SK-N-SH treated with all-trans-retinoic acid at 6 μM for 48 hours (cell line): ENCODE results near the gene RIPOR3.

ENCODE experiments used
- ATAC-seq: fragments of 200-7000 bp; cut with Tn5 transposase; 3 replicates; pipeline ENCODE4 v1.9.1; 2020; ENCODE audit warnings: mild to moderate bottlenecking, moderate library complexity
- BACH2 ChIP-seq: fragments of 250-450 bp; sonication (Bioruptor Pico); IDR thresholded peaks from 2 replicates; pipeline ENCODE4 v1.9.0; 2021; ENCODE audit warnings: mild to moderate bottlenecking, borderline replicate concordance
- CREB5 ChIP-seq: fragments of 250-450 bp; sonication (Bioruptor Pico); IDR thresholded peaks from 2 replicates; pipeline ENCODE4 v1.5.1; 2020; ENCODE audit warnings: low read depth, mild to moderate bottlenecking, moderate library complexity
- CSDC2 ChIP-seq: fragments of 250-450 bp; sonication (Bioruptor Pico); IDR thresholded peaks from 2 replicates; pipeline ENCODE4 v1.5.0; 2020; ENCODE audit warnings: mild to moderate bottlenecking, moderate library complexity
- CSRNP3 ChIP-seq: fragments of 250-450 bp; sonication (Bioruptor Pico); IDR thresholded peaks from 2 replicates; pipeline ENCODE4 v1.5.1; 2021; ENCODE audit warnings: mild to moderate bottlenecking, moderate library complexity
- ESRRG ChIP-seq: fragments of 250-450 bp; sonication (Bioruptor Pico); IDR thresholded peaks from 2 replicates; pipeline ENCODE4 v1.6.1; 2021; ENCODE audit warnings: mild to moderate bottlenecking
- GLIS3 ChIP-seq: fragments of 250-450 bp; sonication (Bioruptor Pico); IDR thresholded peaks from 2 replicates; pipeline ENCODE4 v1.5.0; 2020; ENCODE audit warnings: mild to moderate bottlenecking, moderate library complexity
- ISL1 ChIP-seq: fragments of 250-450 bp; sonication (Bioruptor Pico); IDR thresholded peaks from 2 replicates; pipeline ENCODE4 v2.1.2; 2022; ENCODE audit warnings: mild to moderate bottlenecking, moderate library complexity
- OSR1 ChIP-seq: fragments of 250-450 bp; sonication (Bioruptor Pico); IDR thresholded peaks from 2 replicates; pipeline ENCODE4 v1.8.0; 2022; ENCODE audit warnings: moderate library complexity, mild to moderate bottlenecking, inconsistent platforms
- PATZ1 ChIP-seq: fragments of 250-450 bp; sonication (Bioruptor Pico); IDR thresholded peaks from 2 replicates; pipeline ENCODE4 v1.8.0; 2020; ENCODE audit warnings: mild to moderate bottlenecking, moderate library complexity, borderline replicate concordance
- POU6F1 ChIP-seq: fragments of 250-450 bp; sonication (Bioruptor Pico); IDR thresholded peaks from 2 replicates; pipeline ENCODE4 v1.8.0; 2021; ENCODE audit warnings: low read depth, mild to moderate bottlenecking, moderate library complexity, borderline replicate concordance
- PPARA ChIP-seq: fragments of 250-450 bp; sonication (Bioruptor Pico); IDR thresholded peaks from 2 replicates; pipeline ENCODE4 v1.5.0; 2020; ENCODE audit warnings: mild to moderate bottlenecking, borderline replicate concordance
- RARB ChIP-seq: fragments of 250-450 bp; sonication (Bioruptor Pico); IDR thresholded peaks from 2 replicates; pipeline ENCODE4 v1.8.0; 2021; ENCODE audit warnings: mild to moderate bottlenecking, moderate library complexity
- SNAI2 ChIP-seq: fragments of 250-450 bp; sonication (Bioruptor Pico); IDR thresholded peaks from 2 replicates; pipeline ENCODE4 v1.5.0; 2020; ENCODE audit warnings: mild to moderate bottlenecking, moderate library complexity
- TCF4 ChIP-seq: fragments of 250-450 bp; sonication (Bioruptor Pico); IDR thresholded peaks from 2 replicates; pipeline ENCODE4 v1.8.0; 2021; ENCODE audit warnings: mild to moderate bottlenecking, moderate library complexity, borderline replicate concordance
- TOX ChIP-seq: fragments of 250-450 bp; sonication (Bioruptor Pico); IDR thresholded peaks from 2 replicates; pipeline ENCODE4 v1.8.0; 2021; ENCODE audit warnings: mild to moderate bottlenecking, moderate library complexity, borderline replicate concordance
- TSHZ2 ChIP-seq: fragments of 250-450 bp; sonication (Bioruptor Pico); IDR thresholded peaks from 2 replicates; pipeline ENCODE4 v1.5.0; 2020; ENCODE audit warnings: mild to moderate bottlenecking, moderate library complexity
- ZC3H10 ChIP-seq: fragments of 250-450 bp; sonication (Bioruptor Pico); IDR thresholded peaks from 2 replicates; pipeline ENCODE4 v1.5.1; 2021; ENCODE audit warnings: mild to moderate bottlenecking, moderate library complexity
- ZFP3 ChIP-seq: fragments of 250-450 bp; sonication (Bioruptor Pico); IDR thresholded peaks from 2 replicates; pipeline ENCODE4 v1.5.0; 2020; ENCODE audit warnings: mild to moderate bottlenecking, moderate library complexity
- ZFP30 ChIP-seq: fragments of 450-650 bp; formaldehyde crosslinking; IDR thresholded peaks from 2 replicates; pipeline ENCODE4 v1.5.0; 2022; ENCODE audit warnings: mild to moderate bottlenecking, moderate library complexity
- ZNF565 ChIP-seq: fragments of 450-650 bp; formaldehyde crosslinking; conservative IDR thresholded peaks from 2 replicates; pipeline ENCODE4 v1.5.0; 2020; ENCODE audit warnings: low read depth, mild to moderate bottlenecking, moderate library complexity
- ZNF70 ChIP-seq: fragments of 450-650 bp; formaldehyde crosslinking; IDR thresholded peaks from 2 replicates; pipeline ENCODE4 v1.5.0; 2020; ENCODE audit warnings: mild to moderate bottlenecking, moderate library complexity
- ZNF8 ChIP-seq: fragments of 450-650 bp; formaldehyde crosslinking; IDR thresholded peaks from 2 replicates; pipeline ENCODE4 v1.5.0; 2020; ENCODE audit warnings: mild to moderate bottlenecking, moderate library complexity

Gene RIPOR3

GRCh38 chr20:50711113-50711825 is 19.9 kb upstream of the RIPOR3 start:
- no peak for TF ChIP-seq SNAI2 (CRISPR knock-in tag)
- TF ChIP-seq OSR1 (CRISPR knock-in tag): no peak
- TF ChIP-seq ZNF70 (CRISPR knock-in tag): no peak
- no peak for TF ChIP-seq ZC3H10 (CRISPR knock-in tag)
- TF ChIP-seq ESRRG (CRISPR knock-in tag): no peak
- no peak for TF ChIP-seq ISL1 (CRISPR knock-in tag)
- no peak for TF ChIP-seq POU6F1 (CRISPR knock-in tag)
- no peak for TF ChIP-seq TSHZ2 (CRISPR knock-in tag)
- no peak for TF ChIP-seq ZNF565 (CRISPR knock-in tag)
- no peak for TF ChIP-seq CSDC2 (CRISPR knock-in tag)
- TF ChIP-seq TOX (CRISPR knock-in tag): no peak
- no peak for TF ChIP-seq RARB (CRISPR knock-in tag)
- no peak for TF ChIP-seq ZFP30 (CRISPR knock-in tag)
- TF ChIP-seq PATZ1 (CRISPR knock-in tag): no peak
- no peak for TF ChIP-seq CSRNP3 (CRISPR knock-in tag)
- TF ChIP-seq PPARA (CRISPR knock-in tag): no peak
- TF ChIP-seq GLIS3 (CRISPR knock-in tag): no peak
- TF ChIP-seq BACH2 (CRISPR knock-in tag): no peak
- TF ChIP-seq ZNF8: no peak
- no peak for TF ChIP-seq TCF4 (CRISPR knock-in tag)
- no peak for ATAC-seq

- no peak for ATAC-seq
- TF ChIP-seq CREB5 (CRISPR knock-in tag) (no peak), BACH2 (CRISPR knock-in tag) (no peak), ZNF8 (no peak), ZFP3 (CRISPR knock-in tag) (no peak)
Measured at GRCh38 chr20:50710492-50711063, 19.2 kb upstream of the RIPOR3 start.

- no peak for ATAC-seq
- TF ChIP-seq OSR1 (CRISPR knock-in tag) (no peak), ZNF565 (CRISPR knock-in tag) (no peak), GLIS3 (CRISPR knock-in tag) (no peak), ZC3H10 (CRISPR knock-in tag) (no peak), TCF4 (CRISPR knock-in tag) (no peak), PPARA (CRISPR knock-in tag) (no peak), ZNF8 (no peak), TOX (CRISPR knock-in tag) (no peak), ZFP30 (CRISPR knock-in tag) (no peak), SNAI2 (CRISPR knock-in tag) (no peak), PATZ1 (CRISPR knock-in tag) (no peak), POU6F1 (CRISPR knock-in tag) (no peak)
Measured at GRCh38 chr20:50709636-50709973, 18.3 kb upstream of the RIPOR3 start.
